GM18526 (cell line): ENCODE measurements around the gene SASH3.
A peak's percentile ranks its signal among the peaks of the same experiment; 100 is the strongest.

ENCODE experiments used
- POLR2A ChIP-seq: IDR thresholded peaks from 3 replicates; pipeline ENCODE4 v1.6.1; 2011; ENCODE audit not compliant: insufficient read length; ENCODE audit errors: extremely low read depth

Gene SASH3

DNA sequence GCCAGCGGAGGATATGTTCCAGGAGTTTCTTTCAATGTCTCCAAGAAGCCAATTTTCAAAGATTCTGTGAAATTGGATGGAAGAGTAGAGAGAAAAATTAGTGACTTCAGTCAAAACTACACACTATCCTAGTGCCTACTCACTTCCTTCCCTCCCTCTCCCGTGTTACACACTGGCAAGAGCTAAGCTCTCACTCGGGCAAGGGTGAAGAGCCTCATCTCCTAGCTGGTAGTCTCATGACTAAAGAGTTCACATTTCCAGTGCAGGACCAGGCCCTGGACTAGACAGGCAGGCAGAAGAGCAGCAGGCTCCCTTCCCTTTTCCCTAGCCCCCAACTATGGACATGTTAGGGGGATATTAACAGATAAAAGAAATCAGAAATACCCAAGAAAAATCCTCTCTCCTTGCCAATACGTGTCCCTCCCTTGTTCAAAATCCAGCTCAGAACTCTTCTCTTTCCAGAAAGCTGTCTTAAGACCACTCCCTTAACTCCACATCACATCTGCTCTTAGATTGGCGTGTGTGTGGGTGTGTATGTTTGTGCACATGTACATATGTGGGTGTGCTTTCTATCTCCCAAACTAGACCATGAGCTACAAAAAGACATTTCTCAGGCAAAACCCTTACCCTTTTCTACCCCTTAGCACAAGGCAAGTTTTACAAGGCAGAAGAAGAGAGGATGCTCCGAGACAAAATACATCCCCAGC lies 34.1 kb downstream of the SASH3 start:
- TF ChIP-seq POLR2A, result no peak

DNA sequence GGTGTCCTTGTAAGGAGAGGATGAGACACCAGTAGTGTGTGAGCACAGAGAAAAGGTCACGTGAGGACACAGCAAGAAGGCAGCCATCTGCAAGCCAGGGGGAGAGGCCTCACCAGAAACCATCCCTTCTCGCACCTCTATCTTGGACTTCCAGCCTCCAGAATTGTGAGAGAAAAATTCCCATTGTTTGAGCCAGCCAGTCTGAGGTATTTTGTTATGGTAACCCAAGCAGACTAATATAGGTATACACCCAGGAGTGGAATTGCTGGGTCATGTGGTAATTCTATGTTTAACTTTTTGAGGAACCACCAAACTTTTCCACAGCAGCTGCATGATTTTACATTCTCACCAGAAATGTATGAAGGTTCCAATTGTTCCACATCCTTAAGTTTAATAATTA lies 38.4 kb downstream of the SASH3 start:
- TF ChIP-seq POLR2A, result no peak

DNA sequence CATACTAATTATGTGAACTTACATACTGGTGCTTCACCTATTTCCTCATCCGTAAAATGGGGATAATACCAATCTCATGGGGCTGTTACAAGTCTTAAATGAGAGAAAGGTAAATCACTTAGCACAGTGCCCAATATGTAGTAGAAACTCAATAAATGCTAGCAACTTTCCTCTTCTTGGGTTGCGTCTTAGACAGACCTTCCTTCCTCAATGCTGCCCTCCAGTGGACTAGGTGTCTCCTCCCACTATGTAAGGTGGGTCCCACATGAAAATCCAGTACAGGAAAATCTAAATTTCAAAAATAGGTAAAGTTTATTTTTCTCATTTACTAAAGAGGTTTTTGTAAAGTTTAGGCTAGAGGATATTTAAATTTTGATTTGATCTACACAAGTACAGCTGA lies 43.4 kb downstream of the SASH3 start:
- no peak for TF ChIP-seq POLR2A

DNA sequence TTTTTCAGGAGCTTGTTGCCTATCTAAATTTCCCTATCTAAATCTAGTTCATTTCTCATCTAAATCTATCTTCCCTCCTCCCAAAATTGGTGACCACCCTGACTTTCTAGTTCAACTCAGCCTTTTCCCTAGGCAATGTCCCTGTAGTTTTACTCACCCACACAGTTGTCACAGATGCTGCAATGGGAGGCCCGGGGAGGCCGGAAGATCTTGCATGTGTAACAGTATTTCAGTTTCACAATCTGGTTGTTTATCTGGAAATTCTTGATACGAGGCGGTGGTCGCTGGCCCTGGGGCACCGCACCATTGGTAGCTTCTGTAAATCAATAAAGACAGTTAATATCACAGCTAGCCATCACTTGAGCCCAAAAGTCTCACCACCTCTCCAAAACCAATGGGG lies 43.8 kb downstream of the SASH3 start:
- no peak for TF ChIP-seq POLR2A

DNA sequence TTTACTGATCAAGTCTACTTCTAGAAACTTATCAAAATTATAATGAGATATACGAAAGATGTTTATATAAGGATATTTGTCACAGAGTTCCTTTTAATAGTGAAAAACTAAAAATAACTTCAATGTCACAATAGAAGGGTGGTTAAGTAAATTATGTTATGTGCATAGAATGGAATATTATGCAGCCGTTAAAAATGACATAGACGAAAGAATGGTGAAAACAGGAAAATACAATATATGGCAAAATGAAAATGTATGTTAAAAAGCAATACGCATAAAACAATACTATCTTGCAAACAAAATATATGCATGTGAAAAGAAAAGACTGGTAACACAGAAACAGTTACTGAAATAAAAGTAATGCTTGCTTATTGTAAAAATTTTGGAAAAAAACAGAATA lies 44.9 kb downstream of the SASH3 start:
- no peak for TF ChIP-seq POLR2A

DNA sequence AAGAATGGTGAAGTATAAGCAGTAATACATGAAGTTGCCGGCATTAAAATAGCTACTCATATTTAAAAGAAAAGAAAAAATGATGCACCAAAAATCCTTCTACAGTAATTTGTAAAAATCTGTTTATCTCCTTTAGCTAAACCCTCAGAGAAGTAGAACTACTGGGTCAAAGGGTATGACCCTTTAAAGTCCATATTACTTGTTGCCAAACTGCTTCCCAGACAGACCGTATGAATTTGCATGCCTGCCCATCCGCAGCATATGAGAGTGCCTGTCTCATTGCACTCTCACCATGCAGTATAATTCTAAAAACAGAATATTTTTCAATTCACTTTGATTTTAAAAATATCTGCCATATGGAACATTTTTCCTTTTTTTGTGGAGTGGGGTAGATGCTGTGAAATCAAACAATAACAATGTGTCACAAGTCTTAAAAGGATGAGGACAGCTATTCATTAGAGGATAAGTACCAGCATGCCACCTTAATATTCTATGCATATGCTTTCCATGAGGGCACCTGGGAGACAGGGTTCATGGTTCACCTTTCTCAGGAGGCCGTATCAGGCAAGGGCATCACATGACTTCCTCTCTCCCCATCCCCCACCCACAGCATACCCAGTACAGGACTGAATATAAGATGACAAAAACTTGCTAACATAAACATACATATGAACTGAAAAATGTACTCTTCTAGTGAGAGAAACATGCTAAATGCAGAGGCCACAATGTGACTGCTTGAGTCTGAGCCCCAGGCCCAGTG lies 46.2 kb downstream of the SASH3 start:
- no peak for TF ChIP-seq POLR2A

DNA sequence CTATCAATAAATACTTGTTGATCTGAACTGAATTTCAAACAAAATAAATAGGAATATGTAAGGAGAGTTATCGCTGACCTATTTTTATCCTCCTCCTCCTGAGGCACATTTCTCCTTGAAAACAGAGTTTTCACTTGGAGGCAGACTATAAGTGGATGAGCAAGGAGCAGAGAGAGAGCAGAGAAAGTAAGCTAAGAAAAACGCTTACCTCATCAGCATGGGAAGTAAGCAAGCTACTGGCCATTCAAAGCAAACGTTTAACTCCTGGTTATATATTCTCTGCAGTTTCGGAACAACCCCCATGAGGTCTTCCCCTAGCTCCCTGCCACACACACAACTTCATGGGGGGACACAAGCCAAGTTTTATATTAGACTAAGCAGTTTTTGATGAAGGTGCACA lies 50.7 kb downstream of the SASH3 start:
- TF ChIP-seq POLR2A, result no peak

DNA sequence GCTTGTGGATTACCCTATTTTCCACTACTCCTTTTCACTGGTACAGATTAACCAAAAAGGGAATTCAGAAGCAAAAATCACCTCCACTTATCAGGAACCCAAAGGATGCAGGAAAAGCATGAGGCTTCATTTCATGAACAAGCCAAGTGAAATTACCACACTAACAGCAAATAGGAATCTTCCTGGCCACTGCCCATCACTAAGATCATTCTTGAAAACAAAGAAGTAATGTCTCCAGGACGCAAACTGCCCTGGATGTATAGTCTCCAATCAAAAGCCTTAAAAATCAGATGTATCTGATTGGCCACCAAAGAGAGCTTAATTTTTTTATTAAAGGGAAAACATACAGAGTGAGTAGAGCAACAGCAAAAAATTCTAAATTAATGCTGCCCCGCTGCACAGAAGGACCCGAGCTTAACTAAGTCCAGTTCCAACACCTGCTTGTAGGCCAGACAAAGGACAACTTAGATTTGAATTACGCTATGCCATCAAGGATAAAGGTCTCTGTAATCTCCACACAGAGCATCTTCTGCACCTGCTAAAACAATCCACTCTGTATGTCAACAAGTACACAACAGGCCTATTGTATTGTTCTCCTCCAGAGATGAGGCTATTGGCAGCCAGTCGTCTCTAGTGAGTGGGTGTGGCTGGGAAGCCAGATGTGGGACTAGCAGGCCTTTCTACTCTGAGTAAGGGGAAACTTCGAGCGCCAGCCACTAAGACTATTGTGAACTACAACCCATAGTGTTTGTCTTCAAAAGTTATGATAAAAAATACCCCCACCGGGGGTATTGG lies 51.5 kb downstream of the SASH3 start:
- TF ChIP-seq POLR2A, result no peak

DNA sequence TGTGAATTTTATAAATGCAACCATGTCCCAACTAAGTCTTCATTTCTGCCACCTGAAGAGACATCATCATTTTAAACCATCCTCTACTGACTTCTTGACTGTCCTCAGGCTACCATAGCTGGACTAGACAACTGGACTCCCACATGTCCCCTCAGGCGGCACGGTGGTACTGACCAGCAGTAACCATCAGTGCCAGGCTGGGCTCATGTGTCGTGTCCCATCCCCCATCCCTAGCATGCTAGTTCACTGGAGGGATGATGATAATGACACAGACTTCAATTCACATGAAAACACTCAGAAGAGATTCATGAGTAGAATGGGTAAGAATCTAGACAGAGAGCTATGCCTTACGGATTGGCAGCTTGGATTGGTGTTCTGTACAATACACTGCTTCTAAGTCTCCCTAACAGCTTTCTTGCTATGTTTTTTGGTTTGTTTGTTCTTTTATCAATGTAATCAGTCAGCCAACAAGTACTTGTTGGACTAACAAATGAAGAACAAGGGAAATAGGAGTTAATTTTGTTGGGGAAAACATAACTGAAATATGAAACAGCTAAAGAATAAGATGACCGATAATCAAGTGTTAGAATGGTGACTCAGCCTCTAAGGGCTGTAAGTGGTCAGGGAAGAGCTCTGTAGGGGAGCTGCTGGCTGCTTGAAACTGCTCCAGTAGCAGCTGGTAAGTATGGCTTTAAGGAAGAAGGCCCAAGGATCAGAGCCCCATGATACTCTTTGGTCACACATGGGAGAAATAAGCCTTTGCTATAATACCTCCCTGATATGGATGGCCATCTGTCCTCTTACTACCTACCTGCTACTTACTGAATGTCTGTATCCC lies 53.6 kb downstream of the SASH3 start:
- no peak for TF ChIP-seq POLR2A

DNA sequence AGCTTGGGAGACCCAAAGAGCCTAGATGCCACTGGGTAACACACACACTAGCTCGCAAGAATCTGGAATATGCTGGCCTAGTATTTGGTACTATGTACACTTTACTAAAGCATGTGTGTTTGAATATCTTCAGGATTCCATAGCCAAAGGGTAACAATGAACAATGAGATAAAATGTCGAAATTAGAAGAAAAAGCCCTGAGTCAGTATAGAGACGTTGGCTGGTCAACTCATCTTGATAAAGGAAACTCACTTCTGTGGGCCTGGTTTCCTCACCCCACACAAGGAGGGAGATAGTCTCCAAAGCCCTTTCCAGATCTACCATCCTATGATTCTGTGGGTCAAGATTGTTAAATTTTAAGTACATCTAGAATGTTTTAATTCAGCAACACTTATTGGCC lies 57.1 kb downstream of the SASH3 start:
- no peak for TF ChIP-seq POLR2A

DNA sequence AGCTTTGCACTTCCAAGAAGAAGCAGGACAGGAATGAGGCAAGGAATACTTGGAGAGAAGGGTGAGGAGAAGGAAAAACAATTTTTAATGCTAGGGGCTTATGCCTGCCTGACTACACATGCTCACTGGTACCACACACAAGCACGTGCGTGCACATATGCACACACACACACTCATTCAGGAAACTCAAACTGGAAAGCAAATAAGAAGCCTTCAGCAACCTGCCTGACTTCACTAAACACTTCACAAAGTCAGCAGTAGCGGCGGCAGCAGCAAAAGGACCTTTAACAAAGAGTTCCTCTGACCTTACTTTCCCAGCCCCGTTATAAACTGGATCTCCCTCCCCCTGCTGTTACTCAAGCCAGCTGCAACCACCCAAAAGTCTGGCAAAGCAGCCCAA lies 60.6 kb downstream of the SASH3 start:
- TF ChIP-seq POLR2A, result no peak

DNA sequence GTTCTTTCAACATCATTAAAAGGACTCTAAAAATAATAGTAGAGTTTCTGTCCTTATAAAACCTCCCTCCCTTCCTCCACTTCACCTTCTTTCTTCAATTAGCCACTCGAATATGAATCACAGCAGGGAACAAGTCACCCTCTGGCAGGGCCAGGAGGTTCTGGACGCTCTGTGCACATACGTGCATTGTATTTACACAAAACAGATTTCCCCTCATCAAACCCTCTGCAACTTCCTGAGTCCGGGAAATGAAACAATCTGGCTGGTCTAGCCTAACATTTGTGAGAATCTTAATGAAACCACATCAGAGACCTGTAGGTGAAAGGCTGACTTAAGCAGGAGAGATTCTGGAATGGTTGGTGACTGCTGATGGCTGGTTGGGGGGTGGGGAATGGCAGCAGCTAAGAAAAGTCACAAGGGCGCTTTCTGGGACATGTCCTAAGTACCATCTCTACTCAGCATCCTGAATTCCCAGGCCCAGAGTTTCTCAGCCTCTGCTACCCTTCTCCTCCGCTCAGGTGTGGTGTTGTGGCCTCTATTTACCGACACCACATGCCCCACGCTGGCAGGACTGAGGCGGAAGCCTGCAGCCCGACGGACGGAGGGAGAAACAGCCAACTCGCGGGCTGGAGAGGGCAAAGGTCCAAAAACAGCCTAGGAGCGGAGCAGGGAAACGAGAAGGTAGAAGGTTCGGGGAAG lies 62.9 kb downstream of the SASH3 start:
- no peak for TF ChIP-seq POLR2A

DNA sequence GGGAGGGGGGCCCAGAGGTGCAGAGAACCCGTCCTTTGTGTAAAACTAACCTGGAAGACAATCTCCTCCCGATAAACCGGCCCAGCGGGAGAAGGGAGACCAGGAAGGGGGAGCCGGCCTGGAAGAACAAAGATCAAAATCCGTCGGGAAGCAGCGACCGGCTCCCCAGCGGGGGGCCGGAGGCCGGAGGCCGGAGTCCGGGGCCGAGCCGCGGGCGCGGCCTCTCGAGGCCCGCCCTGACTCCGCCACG lies 63.4 kb downstream of the SASH3 start:
- TF ChIP-seq POLR2A, result no peak

DNA sequence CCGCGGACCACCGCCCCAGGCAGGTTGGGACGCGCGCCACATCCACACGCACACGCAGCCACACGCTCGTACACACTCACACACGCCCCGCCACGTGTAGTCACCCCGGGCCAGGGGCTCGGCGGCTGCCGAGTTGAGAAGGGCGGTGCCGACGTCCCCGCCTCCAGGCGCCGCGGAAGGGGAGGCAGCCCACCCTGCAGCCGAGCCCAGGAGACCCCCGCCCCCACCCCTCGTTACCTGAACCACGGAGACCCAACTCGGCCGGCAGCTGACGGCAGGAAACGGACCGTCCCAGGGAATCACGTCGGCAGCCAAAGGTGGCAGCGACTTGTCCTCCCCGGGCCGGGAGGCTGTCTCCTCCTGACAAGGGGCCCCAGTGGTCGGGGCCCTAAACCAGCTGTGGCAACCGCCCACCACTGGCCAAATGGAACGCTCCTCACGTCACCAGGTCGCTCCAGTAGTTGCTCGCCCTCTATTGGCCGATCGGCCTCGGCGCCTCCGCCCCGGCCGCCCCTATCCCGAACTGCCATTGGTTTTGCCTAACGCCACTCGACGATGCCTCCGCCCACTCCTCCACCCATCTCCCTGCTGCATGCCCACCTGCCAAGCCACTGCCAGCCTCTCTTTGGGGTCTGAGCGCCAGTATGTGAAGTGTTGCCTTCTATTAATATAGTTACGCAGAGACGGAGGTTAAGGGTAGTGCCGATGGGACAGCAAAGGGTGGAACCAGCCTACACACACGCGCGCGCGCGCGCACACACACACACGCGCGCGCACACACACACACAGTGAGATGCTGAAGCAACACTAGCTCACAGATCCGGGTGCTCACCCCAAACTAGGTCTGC lies 63.9 kb downstream of the SASH3 start, which contains the start of gene ZDHHC9:
TSS of gene ZDHHC9 (minus strand) at position 428 of the 848 bp plus-strand sequence. CDS start 1,941 bp downstream, outside the sequence.
- TF ChIP-seq POLR2A, result peak; percentile 27
